H9 (cell line): ENCODE measurements around the gene IL3. TPM values are rescaled to one million over a fixed set of nuclear protein-coding genes. Genes with fewer than 3 reads are reported as not detected.

Source experiments
- DNase-seq: peaks from one replicate; pipeline ENCODE4 v3.0.0-alpha.2; 2017
- H2AFZ ChIP-seq: one replicate; pipeline ENCODE4 v1.6.1; 2013; ENCODE audit warnings: mild to moderate bottlenecking, low read length, control low read depth, moderate library complexity
- H2AK5ac ChIP-seq: 2 replicates; pipeline ENCODE4 v1.6.1; 2013; ENCODE audit warnings: low read length, control low read depth, mixed read lengths; ENCODE audit not compliant: insufficient read length
- H2BK120ac ChIP-seq: one replicate; pipeline ENCODE4 v1.6.1; 2013; ENCODE audit warnings: low read depth, mild to moderate bottlenecking, low read length, control low read depth, inconsistent platforms; ENCODE audit not compliant: poor library complexity, severe bottlenecking
- H2BK12ac ChIP-seq: 2 replicates; pipeline ENCODE4 v1.6.1; 2013; ENCODE audit warnings: low read length, control low read depth, mixed read lengths, low read depth; ENCODE audit not compliant: insufficient read length
- H2BK15ac ChIP-seq: 2 replicates; pipeline ENCODE4 v1.6.1; 2013; ENCODE audit warnings: low read depth, low read length, control low read depth
- H2BK20ac ChIP-seq: one replicate; pipeline ENCODE4 v1.6.1; 2013; ENCODE audit warnings: low read depth, mild to moderate bottlenecking, low read length, control low read depth, inconsistent platforms; ENCODE audit not compliant: poor library complexity, severe bottlenecking
- H2BK5ac ChIP-seq: 2 replicates; pipeline ENCODE4 v1.6.1; 2013; ENCODE audit warnings: low read length, control low read depth, mixed read lengths; ENCODE audit not compliant: insufficient read length
- H3K14ac ChIP-seq: 2 replicates; pipeline ENCODE4 v1.6.1; 2013; ENCODE audit warnings: low read length, control low read depth; ENCODE audit not compliant: insufficient read depth
- H3K18ac ChIP-seq: 2 replicates; pipeline ENCODE4 v1.6.1; 2013; ENCODE audit warnings: low read depth, mild to moderate bottlenecking, mixed read lengths, low read length, control low read depth; ENCODE audit not compliant: insufficient read length
- H3K23ac ChIP-seq: 2 replicates; pipeline ENCODE4 v1.6.1; 2013; ENCODE audit warnings: low read length, control low read depth, mixed read lengths, low read depth; ENCODE audit not compliant: insufficient read length
- H3K23me2 ChIP-seq: 2 replicates; pipeline ENCODE4 v1.6.1; 2013; ENCODE audit warnings: low read depth, mild to moderate bottlenecking, mixed read lengths, low read length, control low read depth; ENCODE audit not compliant: insufficient read length, poor library complexity, severe bottlenecking
- H3K27ac ChIP-seq: 2 replicates; pipeline ENCODE4 v1.5.1; 2013; ENCODE audit warnings: low read length, control low read depth, mixed read lengths, low read depth; ENCODE audit not compliant: insufficient read length
- H3K27me3 ChIP-seq: 2 replicates; pipeline ENCODE4 v1.6.1; 2013; ENCODE audit warnings: low read length, control low read depth, inconsistent platforms; ENCODE audit not compliant: insufficient read depth
- H3K4ac ChIP-seq: 2 replicates; pipeline ENCODE4 v1.6.1; 2013; ENCODE audit warnings: low read depth, mild to moderate bottlenecking, control low read depth, inconsistent platforms, low read length, moderate library complexity
- H3K4me1 ChIP-seq: 2 replicates; pipeline ENCODE4 v1.6.1; 2013; ENCODE audit warnings: low read length, control low read depth, inconsistent platforms; ENCODE audit not compliant: insufficient read depth
- H3K4me2 ChIP-seq: 2 replicates; pipeline ENCODE4 v1.6.1; 2013; ENCODE audit warnings: low read length, control low read depth, mixed read lengths; ENCODE audit not compliant: insufficient read length, insufficient read depth
- H3K56ac ChIP-seq: 2 replicates; pipeline ENCODE4 v1.6.1; 2013; ENCODE audit warnings: low read depth, mild to moderate bottlenecking, mixed read lengths, low read length, control low read depth; ENCODE audit not compliant: insufficient read length
- H3K79me1 ChIP-seq: 2 replicates; pipeline ENCODE4 v1.6.1; 2013; ENCODE audit warnings: low read depth, mild to moderate bottlenecking, moderate library complexity, low read length, control low read depth, inconsistent platforms; ENCODE audit not compliant: insufficient read depth, poor library complexity, severe bottlenecking
- H3K79me2 ChIP-seq: 2 replicates; pipeline ENCODE4 v1.6.1; 2013; ENCODE audit warnings: low read length, control low read depth, inconsistent platforms; ENCODE audit not compliant: insufficient read depth
- H3K9ac ChIP-seq: 2 replicates; pipeline ENCODE4 v1.6.1; 2013; ENCODE audit warnings: low read length, control low read depth, mixed read lengths; ENCODE audit not compliant: insufficient read length; ENCODE audit errors: extremely low read depth
- H3K9me3 ChIP-seq: one replicate; pipeline ENCODE4 v1.6.1; 2013; ENCODE audit warnings: low read depth, low read length, inconsistent platforms; ENCODE audit not compliant: control insufficient read depth
- H3T11ph ChIP-seq: one replicate; pipeline ENCODE4 v1.6.1; 2013; ENCODE audit warnings: mild to moderate bottlenecking, low read length, control low read depth, inconsistent platforms
- H4K20me1 ChIP-seq: one replicate; pipeline ENCODE4 v1.6.1; 2013; ENCODE audit not compliant: control insufficient read depth, insufficient read length, insufficient read depth
- H4K5ac ChIP-seq: 2 replicates; pipeline ENCODE4 v1.6.1; 2013; ENCODE audit warnings: low read depth, mild to moderate bottlenecking, mixed read lengths, low read length, control low read depth; ENCODE audit not compliant: insufficient read length
- H4K8ac ChIP-seq: replicated peaks from 2 replicates; pipeline ENCODE4 v1.6.1; 2013; ENCODE audit warnings: low read length, control low read depth, mixed read lengths, low read depth; ENCODE audit not compliant: insufficient read length
- H4K91ac ChIP-seq: 2 replicates; pipeline ENCODE4 v1.6.1; 2013; ENCODE audit warnings: low read depth, mild to moderate bottlenecking, moderate library complexity, mixed read lengths, low read length, control low read depth; ENCODE audit not compliant: insufficient read length
- H3K27ac Mint-ChIP-seq, 3 experiments: 2 replicates in 2 of 3; 3 replicates in 1 of 3; pipeline ENCODE4 v1.8.0; 2020 to 2021; ENCODE audit warnings: mixed read lengths in 3 of 3, mild to moderate bottlenecking in 1 of 3, moderate library complexity in 1 of 3
- H3K27me3 Mint-ChIP-seq: 2 replicates; pipeline ENCODE4 v1.8.0; 2021; ENCODE audit warnings: low read depth, mild to moderate bottlenecking, moderate library complexity, mixed read lengths
- H3K36me3 Mint-ChIP-seq, 3 experiments: 2 replicates in 2 of 3; 3 replicates in 1 of 3; pipeline ENCODE4 v1.8.0; 2020 to 2021; ENCODE audit warnings: low read depth in 3 of 3, mixed read lengths in 3 of 3; ENCODE audit not compliant: insufficient read depth in 1 of 3
- H3K4me1 Mint-ChIP-seq, 2 experiments: 2 replicates each; pipeline ENCODE4 v1.8.0; 2020; ENCODE audit warnings: mixed read lengths in 2 of 2
- H3K4me3 Mint-ChIP-seq, 2 experiments: 2 replicates in 1 of 2; 3 replicates in 1 of 2; pipeline ENCODE4 v1.8.0; 2020 to 2021; ENCODE audit warnings: mild to moderate bottlenecking in 2 of 2, mixed read lengths in 2 of 2, moderate library complexity in 1 of 2
- H3K9me3 Mint-ChIP-seq, 2 experiments: 2 replicates in 1 of 2; 3 replicates in 1 of 2; pipeline ENCODE4 v1.8.0; 2020; ENCODE audit warnings: mild to moderate bottlenecking in 2 of 2, mixed read lengths in 2 of 2, moderate library complexity in 1 of 2
- WGBS: extraction: QIAGEN DNeasy Blood & Tissue Kit; methylation state at CpG from one replicate; pipeline ENCODE4 v1.1.7; 2013; ENCODE audit warnings: missing lambda C conversion rate, low lambda C conversion rate, mixed read lengths; ENCODE audit not compliant: insufficient read length; ENCODE audit errors: extremely low coverage; 5-methylcytosine and 5-hydroxymethylcytosine counted together
- total RNA-seq: library from RNA; stranded (reverse); gene quantifications from 2 replicates; pipeline ENCODE4 v1.2.1, GENCODE V29; 2021
- TF ChIP-seq, protein P1 (sequence below): fragments of 200-600 bp; sonication (generic); conservative IDR thresholded peaks from 3 replicates; pipeline ENCODE4 v1.8.0; 2021; ENCODE audit warnings: antibody characterized with exemption, mild to moderate bottlenecking

The IL3 gene
- total RNA-seq, 1 experiment from 2014 or later, result not detected

DNA sequence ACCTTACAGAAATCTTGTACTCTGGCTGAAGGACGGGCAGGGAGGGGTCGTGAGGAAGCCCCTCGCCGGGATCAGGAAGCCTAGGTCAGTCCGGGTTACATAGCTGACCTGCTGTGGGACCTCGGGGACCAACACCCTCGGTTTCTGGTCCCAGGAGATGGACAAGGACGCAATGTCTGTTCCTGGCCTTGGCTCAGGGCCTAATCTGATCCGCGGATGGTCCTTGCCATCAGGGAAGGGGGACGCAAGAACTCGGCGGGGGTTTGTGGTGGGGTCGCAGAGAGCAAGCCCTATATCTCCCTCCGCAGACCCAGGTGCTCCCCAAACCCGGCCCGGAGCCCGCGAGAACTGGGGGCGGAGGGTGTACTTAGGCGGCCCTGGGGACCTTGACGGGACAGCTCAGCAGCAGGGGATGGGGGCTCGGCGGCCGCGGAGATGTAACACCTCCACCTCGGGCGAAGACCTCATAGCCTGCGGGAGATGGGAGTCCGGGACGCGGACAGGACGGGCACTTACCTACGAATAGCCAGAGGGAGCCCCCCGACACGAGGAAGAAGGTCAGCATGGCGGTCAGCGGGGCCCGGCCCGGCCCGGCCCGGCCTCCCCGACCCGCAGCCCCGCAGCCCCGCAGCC is 49.4 kb upstream of the IL3 start:
- peaks cover 7% of the 10 kb centered on the region for H3K23me2 ChIP-seq
- H3K27ac Mint-ChIP-seq, result no peak overlapping the region
- no peak for DNase-seq

More for the DNA sequence above, 49.4 kb upstream of the IL3 start:
- no peaks in the 10 kb centered on the region; a peak in 1 of 7 replicates for H3K36me3 Mint-ChIP-seq
- H3K9ac ChIP-seq, result no peak overlapping the region
- H3K27me3 Mint-ChIP-seq, result peaks cover 42% of the 10 kb centered on the region
- H3K23ac ChIP-seq, result no peak overlapping the region
- peak overlapping the region; percentile 74 for H3K4me2 ChIP-seq
- H3K4me3 Mint-ChIP-seq, result peak overlapping the region; percentile 68 to 94
- no peak overlapping the region for H4K91ac ChIP-seq
- WGBS, result no CpG with 5 or more reads among the region's 46 CpGs
- no peak overlapping the region for H3T11ph ChIP-seq
- no peak overlapping the region for H3K4ac ChIP-seq
- H2BK12ac ChIP-seq, result no peak overlapping the region
- no peak overlapping the region for H4K5ac ChIP-seq
- no peaks in the 10 kb centered on the region for H3K79me2 ChIP-seq
- H4K20me1 ChIP-seq, result no peaks in the 10 kb centered on the region
- H3K14ac ChIP-seq, result no peak overlapping the region
- no peak overlapping the region for H2AK5ac ChIP-seq
- H2BK5ac ChIP-seq, result no peak overlapping the region
- TF ChIP-seq, protein P1, sequence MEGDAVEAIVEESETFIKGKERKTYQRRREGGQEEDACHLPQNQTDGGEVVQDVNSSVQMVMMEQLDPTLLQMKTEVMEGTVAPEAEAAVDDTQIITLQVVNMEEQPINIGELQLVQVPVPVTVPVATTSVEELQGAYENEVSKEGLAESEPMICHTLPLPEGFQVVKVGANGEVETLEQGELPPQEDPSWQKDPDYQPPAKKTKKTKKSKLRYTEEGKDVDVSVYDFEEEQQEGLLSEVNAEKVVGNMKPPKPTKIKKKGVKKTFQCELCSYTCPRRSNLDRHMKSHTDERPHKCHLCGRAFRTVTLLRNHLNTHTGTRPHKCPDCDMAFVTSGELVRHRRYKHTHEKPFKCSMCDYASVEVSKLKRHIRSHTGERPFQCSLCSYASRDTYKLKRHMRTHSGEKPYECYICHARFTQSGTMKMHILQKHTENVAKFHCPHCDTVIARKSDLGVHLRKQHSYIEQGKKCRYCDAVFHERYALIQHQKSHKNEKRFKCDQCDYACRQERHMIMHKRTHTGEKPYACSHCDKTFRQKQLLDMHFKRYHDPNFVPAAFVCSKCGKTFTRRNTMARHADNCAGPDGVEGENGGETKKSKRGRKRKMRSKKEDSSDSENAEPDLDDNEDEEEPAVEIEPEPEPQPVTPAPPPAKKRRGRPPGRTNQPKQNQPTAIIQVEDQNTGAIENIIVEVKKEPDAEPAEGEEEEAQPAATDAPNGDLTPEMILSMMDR, result no peak
- H2AFZ ChIP-seq, result no peak overlapping the region
- H3K9me3 ChIP-seq, result no peaks in the 10 kb centered on the region
- H2BK120ac ChIP-seq, result no peak overlapping the region
- peaks cover 3% of the 10 kb centered on the region; the same call in 1 of the 2 replicates for H3K27me3 ChIP-seq
- no peak overlapping the region for H2BK15ac ChIP-seq
- no peak overlapping the region for H2BK20ac ChIP-seq
- H4K8ac ChIP-seq, result no peak overlapping the region
- H3K79me1 ChIP-seq, result no peaks in the 10 kb centered on the region
- no peak overlapping the region for H3K18ac ChIP-seq
- H3K27ac ChIP-seq, result no peak overlapping the region
- H3K4me1 Mint-ChIP-seq, result peaks cover 12 to 16% of the 10 kb centered on the region in 2 experiments
- H3K56ac ChIP-seq, result no peak overlapping the region
- H3K4me1 ChIP-seq, result peaks cover 4% of the 10 kb centered on the region; the same call in 1 of the 2 replicates
- H3K9me3 Mint-ChIP-seq, result no peaks in the 10 kb centered on the region; a peak in 1 of 5 replicates
